GM23248 (cell line): ENCODE measurements around the gene PANX3. TPM values are rescaled to one million over a fixed set of nuclear protein-coding genes. Genes with fewer than 3 reads are reported as not detected.

Experiments
- DNase-seq: peaks from one replicate; pipeline ENCODE4 v3.0.0-alpha.2; 2015
- H2AFZ ChIP-seq: fragments of 200-600 bp; sonication (generic); 2 replicates; pipeline ENCODE4 v1.6.1; 2016; ENCODE audit warnings: antibody characterized with exemption
- H3F3A ChIP-seq: fragments of 200-600 bp; sonication (generic); 2 replicates; pipeline ENCODE4 v1.6.1; 2016; ENCODE audit warnings: mild to moderate bottlenecking, antibody characterized with exemption, mixed run types; ENCODE audit not compliant: insufficient read depth
- H3K27ac ChIP-seq: fragments of 200-600 bp; sonication (generic); 2 replicates; pipeline ENCODE4 v1.5.1; 2016; ENCODE audit warnings: mild to moderate bottlenecking
- H3K27me3 ChIP-seq: fragments of 200-600 bp; sonication (generic); replicated peaks from 2 replicates; pipeline ENCODE4 v1.6.1; 2016; ENCODE audit warnings: mild to moderate bottlenecking; ENCODE audit not compliant: insufficient read depth
- H3K36me3 ChIP-seq: fragments of 200-600 bp; sonication (generic); 2 replicates; pipeline ENCODE4 v1.6.1; 2016; ENCODE audit warnings: low read depth, mild to moderate bottlenecking
- H3K4me1 ChIP-seq: fragments of 200-600 bp; sonication (generic); 2 replicates; pipeline ENCODE4 v1.6.1; 2016; ENCODE audit warnings: mild to moderate bottlenecking; ENCODE audit not compliant: insufficient read depth
- H3K4me2 ChIP-seq: fragments of 200-600 bp; sonication (generic); one replicate; pipeline ENCODE4 v1.6.1; 2016; ENCODE audit warnings: mild to moderate bottlenecking; ENCODE audit not compliant: unreplicated experiment
- H3K4me3 ChIP-seq: fragments of 200-600 bp; sonication (generic); 2 replicates; pipeline ENCODE4 v1.5.1; 2016; ENCODE audit warnings: mild to moderate bottlenecking
- H3K79me2 ChIP-seq: fragments of 200-600 bp; sonication (generic); 2 replicates; pipeline ENCODE4 v1.6.1; 2016; ENCODE audit warnings: mild to moderate bottlenecking; ENCODE audit not compliant: insufficient read depth
- H3K9ac ChIP-seq: fragments of 200-600 bp; sonication (generic); 2 replicates; pipeline ENCODE4 v1.6.1; 2016; ENCODE audit warnings: mild to moderate bottlenecking
- H3K9me2 ChIP-seq: fragments of 200-600 bp; sonication (generic); 2 replicates; pipeline ENCODE4 v1.6.1; 2016; ENCODE audit warnings: mixed run types, mild to moderate bottlenecking, moderate library complexity; ENCODE audit not compliant: insufficient read depth
- H3K9me3 ChIP-seq: fragments of 200-600 bp; sonication (generic); one replicate; pipeline ENCODE4 v1.6.1; 2017; ENCODE audit warnings: low read depth
- H4K20me1 ChIP-seq: fragments of 200-600 bp; sonication (generic); 2 replicates; pipeline ENCODE4 v1.6.0; 2016; ENCODE audit not compliant: insufficient read depth
- EZH2 ChIP-seq: fragments of 200-600 bp; sonication (generic); IDR thresholded peaks from 2 replicates; pipeline ENCODE4 v1.6.1; 2018; ENCODE audit warnings: antibody characterized with exemption, mild to moderate bottlenecking; ENCODE audit not compliant: insufficient read depth, poor library complexity, severe bottlenecking
- EZH2phosphoT487 ChIP-seq: fragments of 200-600 bp; sonication (generic); IDR thresholded peaks from 2 replicates; pipeline ENCODE4 v1.6.1; 2018; ENCODE audit warnings: antibody characterized with exemption, moderate library complexity, mild to moderate bottlenecking, low read depth; ENCODE audit not compliant: insufficient read depth
- WGBS, 2 experiments: methylation state at CpG; one replicate each; pipeline ENCODE4 v1.1.6; 2015 to 2017; ENCODE audit warnings: low lambda C conversion rate in 2 of 2, low coverage in 1 of 2; ENCODE audit errors: missing lambda C conversion rate in 2 of 2; 5-methylcytosine and 5-hydroxymethylcytosine counted together
- in situ Hi-C: fragments of 300-500 bp; cut with MboI; formaldehyde crosslinking; loops from 2 replicates; pipeline ENCODE4 v1.15.0; 2020
- polyA plus RNA-seq: library from polyadenylated mRNA; unstranded; fragments of >200 nt; fragmentation: Nextera tagmentation; extraction: Ambion mirVana; gene quantifications from 2 replicates; pipeline ENCODE4 v1.2.1, GENCODE V29; 2016
- total RNA-seq: library from RNA; depleted of rRNA; stranded (reverse); fragments of >200 nt; shearing (Covaris generic); gene quantifications from 2 replicates; pipeline ENCODE4 v1.2.3, GENCODE V29; 2014; rRNA removed

PANX3 gene
- total RNA-seq (not detected in 2 replicates), polyA plus RNA-seq (not detected in 2 replicates)

GRCh38 chr11:124611064-124611463, at the start of gene PANX3:
Gene PANX3 (plus strand): TSS chr11:124611428. CDS start chr11:124611557, 129 bp downstream.
- no peaks in the 10 kb centered on the region for H3K27me3 ChIP-seq
- no peaks in the 10 kb centered on the region for H3K36me3 ChIP-seq
- no peaks in the 10 kb centered on the region for H3K4me1 ChIP-seq
- DNase-seq = no peak
- no peaks in the 10 kb centered on the region for H3K79me2 ChIP-seq
- no peak within 1 kb of the TSS for H3K27ac ChIP-seq
- H3K9me2 ChIP-seq = no peaks in the 10 kb centered on the region
- no peak within 1 kb of the TSS for H3K4me3 ChIP-seq
- H2AFZ ChIP-seq = no peak within 1 kb of the TSS
- H4K20me1 ChIP-seq = no peaks in the 10 kb centered on the region
- no peak within 1 kb of the TSS for H3K4me2 ChIP-seq
- H3F3A ChIP-seq = no peaks in the 10 kb centered on the region
- H3K9me3 ChIP-seq = no peaks in the 10 kb centered on the region
- in situ Hi-C loops = no loop called here
- TF ChIP-seq EZH2phosphoT487 (no peak), EZH2 (no peak)
- 44 to 51% methylated on average over 5 of the region's 5 CpGs for WGBS, 2 experiments
- H3K9ac ChIP-seq = no peak within 1 kb of the TSS

- WGBS, 2 experiments = 3 to 9% methylated on average over 4 of the region's 4 CpGs
- Histone ChIP-seq H3K4me2 (no peak within 1 kb of the TSS), H3K27ac (no peak within 1 kb of the TSS), H3K36me3 (no peaks in the 10 kb centered on the region), H3K9me2 (no peaks in the 10 kb centered on the region), H3K4me1 (no peaks in the 10 kb centered on the region), H3K27me3 (0 out of 2 replicates have a peak, but pooled peaks cover 6% of the 10 kb centered on the region), H4K20me1 (no peaks in the 10 kb centered on the region), H3K4me3 (no peak within 1 kb of the TSS), H3K79me2 (no peaks in the 10 kb centered on the region), H3K9ac (no peak within 1 kb of the TSS), H2AFZ (no peak within 1 kb of the TSS), H3K9me3 (no peaks in the 10 kb centered on the region), H3F3A (no peaks in the 10 kb centered on the region)
- TF ChIP-seq EZH2 = no peak
- TF ChIP-seq EZH2phosphoT487 = no peak
- DNase-seq = no peak
- in situ Hi-C loops = no loop called here
Measured at GRCh38 chr11:124569697-124570096, 41.5 kb upstream of the PANX3 start, which contains the start of gene OR8A1. Gene OR8A1 (plus strand): TSS chr11:124569997. CDS start chr11:124570120, 123 bp downstream.

GRCh38 chr11:124570160-124570559, 41.1 kb upstream of the PANX3 start:
- Histone ChIP-seq H3K79me2 (no peaks in the 10 kb centered on the region), H3K4me2 (no peak overlapping the region), H3K9ac (no peak overlapping the region), H3K36me3 (no peaks in the 10 kb centered on the region), H3F3A (no peaks in the 10 kb centered on the region), H4K20me1 (no peaks in the 10 kb centered on the region), H3K4me3 (no peak overlapping the region), H3K9me2 (no peaks in the 10 kb centered on the region), H3K9me3 (no peaks in the 10 kb centered on the region), H3K27me3 (0 out of 2 replicates have a peak, but pooled peaks cover 6% of the 10 kb centered on the region), H3K27ac (no peak overlapping the region), H2AFZ (no peak overlapping the region), H3K4me1 (no peaks in the 10 kb centered on the region)
- no peak for DNase-seq
- 51 to 61% methylated on average over 7 of the region's 7 CpGs for whole genome bisulfite sequencing, 2 experiments
- TF ChIP-seq EZH2 (no peak), EZH2phosphoT487 (no peak)
- in situ Hi-C loops = no loop called here

GRCh38 chr11:124577716-124578427, 33.4 kb upstream of the PANX3 start:
- TF ChIP-seq EZH2 = no peak
- no peaks in the 10 kb centered on the region for H3K36me3 ChIP-seq
- H3K79me2 ChIP-seq = no peaks in the 10 kb centered on the region
- no peak for DNase-seq
- H3F3A ChIP-seq = no peaks in the 10 kb centered on the region
- peaks cover 22% of the 10 kb centered on the region for H3K27me3 ChIP-seq
- H2AFZ ChIP-seq = no peak overlapping the region
- no peak overlapping the region for H3K4me2 ChIP-seq
- no peaks in the 10 kb centered on the region for H3K9me3 ChIP-seq
- no peak overlapping the region for H3K4me3 ChIP-seq
- no peak overlapping the region for H3K9ac ChIP-seq
- no peaks in the 10 kb centered on the region for H4K20me1 ChIP-seq
- no peak overlapping the region for H3K27ac ChIP-seq
- in situ Hi-C loops = loop anchor here (25.0 kb wide), 1 partner anchor 516 kb away; no protein-coding TSS in a partner anchor
- WGBS, 2 experiments = 2 to 3% methylated on average over 6 of the region's 6 CpGs
- no peaks in the 10 kb centered on the region for H3K9me2 ChIP-seq
- H3K4me1 ChIP-seq = no peaks in the 10 kb centered on the region
